Sciatic nerve (tissue), 2 donors: ENCODE data around the gene CDH26. TPM values are rescaled to one million over a fixed set of nuclear protein-coding genes. Genes with fewer than 3 reads are reported as not detected.

ENCODE experiments used
- ATAC-seq: fragments of 200-7000 bp; cut with Tn5 transposase; one replicate; pipeline ENCODE4 v1.9.1; 2020; ENCODE audit warnings: mild to moderate bottlenecking, moderate library complexity
- DNase-seq: peaks from one replicate; pipeline ENCODE4 v3.0.0-alpha.2; 2020; ENCODE audit warnings: low spot score
- intact Hi-C: fragments of 100-400 bp; cut with DNase I; formaldehyde crosslinking; loops from one replicate; pipeline ENCODE4 v1.14.2; 2022
- total RNA-seq: library from RNA; stranded (reverse); fragmentation: NEBNext Ultra II Directional; extraction: Animal tissue kit (Norgen Biotek cat#: 25700); gene quantifications from one replicate; pipeline ENCODE4 v1.2.1, GENCODE V29; 2021
- donor health status: DM: no; HTN: no; CAD: no.
- donor health status: DM: no; HTN: no; CAD: no.

CDH26 gene
- total RNA-seq, 1 donor from 2014 or later = 3.6 TPM

GRCh38 chr20:60053818-60054190 is 95.6 kb downstream of the CDH26 start:
- intact Hi-C loops = loop anchor here (10.0 kb wide), 1 partner anchor 1171 kb away; no protein-coding TSS in a partner anchor
- ATAC-seq = no peak

DNA sequence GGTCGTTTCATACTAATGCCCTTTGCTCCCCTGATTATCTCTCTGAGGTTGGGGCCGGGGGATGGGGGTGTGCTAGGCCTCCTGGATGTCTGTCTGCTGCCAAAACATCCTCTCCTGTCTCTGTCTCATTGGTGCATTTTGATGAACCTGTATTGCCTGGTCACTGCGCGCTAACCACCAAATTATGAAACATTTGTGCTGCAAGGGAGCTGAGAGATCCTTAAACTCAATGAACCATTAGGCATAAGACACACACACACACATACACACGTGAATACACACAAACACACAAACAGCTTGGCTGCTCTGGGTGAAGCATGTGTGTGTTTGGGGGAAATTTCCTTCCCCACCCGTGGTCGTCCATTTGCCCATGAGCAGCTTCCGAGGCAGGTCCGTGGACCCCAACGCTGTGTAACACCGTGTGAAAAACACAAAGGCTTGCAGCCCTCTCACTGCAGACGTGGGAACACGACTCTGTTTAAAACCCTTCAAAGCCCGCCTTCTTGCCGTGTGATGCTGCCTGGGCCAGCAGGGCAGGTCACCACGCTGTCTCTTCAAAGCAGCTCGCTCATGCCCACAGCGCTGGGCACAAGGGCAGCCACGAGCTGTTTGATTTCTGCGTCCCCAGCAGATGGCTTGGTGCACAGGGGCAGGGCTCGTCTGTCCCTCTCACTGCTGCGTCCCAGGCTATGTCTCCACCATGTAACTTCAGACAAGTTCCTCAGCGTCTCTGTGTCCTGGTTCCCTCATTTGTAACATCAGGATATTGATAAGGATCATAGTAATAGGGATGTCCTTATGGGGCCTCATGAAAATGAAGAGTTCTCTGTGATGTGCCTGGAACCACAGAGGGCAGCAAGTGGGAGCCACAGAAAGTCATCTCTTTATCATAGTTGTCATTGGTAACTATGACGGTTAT is 96.8 kb downstream of the CDH26 start:
- ATAC-seq (no peak), DNase-seq (no peak)
- intact Hi-C loops = loop anchor here (5.0 to 10.0 kb wide), 2 partner anchors 152 to 1170 kb away; no protein-coding TSS in a partner anchor

More at GRCh38 chr20:60053818-60054190, 95.6 kb downstream of the CDH26 start:
- DNase-seq = no peak

GRCh38 chr20:60055740-60056139 is 97.5 kb downstream of the CDH26 start:
- no peak for DNase-seq
- intact Hi-C loops = loop anchor here (5.0 to 10.0 kb wide), 2 partner anchors 152 to 1169 kb away; no protein-coding TSS in a partner anchor

DNA sequence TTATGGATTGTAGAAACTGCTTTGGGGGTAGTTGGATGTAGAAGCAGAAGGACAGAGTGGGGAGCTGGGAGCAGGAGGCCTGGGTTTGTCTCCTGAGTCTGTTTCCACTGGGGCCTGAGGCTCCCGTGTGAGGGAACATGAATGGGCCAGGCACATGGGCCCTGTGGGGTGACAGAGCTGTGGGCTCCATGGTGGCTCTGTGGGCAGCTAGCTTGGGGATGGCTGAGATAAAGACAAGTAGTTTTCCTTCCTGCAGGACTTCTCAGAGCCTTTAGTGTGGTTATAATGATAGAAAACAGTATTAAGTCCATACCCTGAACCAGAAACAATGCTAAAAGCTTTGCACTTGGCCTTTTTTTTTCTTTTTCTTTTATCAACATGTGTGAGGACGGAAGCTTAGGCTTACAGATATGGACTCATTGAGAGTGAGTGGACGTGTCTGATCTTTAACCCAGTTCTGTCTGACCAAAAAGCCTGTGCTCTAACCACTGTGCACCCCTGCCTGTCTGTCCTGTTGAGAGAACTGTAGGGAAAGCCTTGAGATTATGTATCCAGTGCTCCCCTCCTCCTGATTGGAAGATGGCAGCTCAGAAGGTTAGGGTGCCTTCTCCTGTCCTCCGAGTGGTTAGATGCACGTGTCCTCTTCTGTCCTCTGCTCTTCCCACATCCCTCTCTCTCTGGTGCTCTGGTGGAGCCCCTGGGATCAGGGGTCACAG is 98.3 kb downstream of the CDH26 start:
- ATAC-seq (no peak), DNase-seq (no peak)
- intact Hi-C loops = loop anchor here (5.0 to 10.0 kb wide), 2 partner anchors 151 to 1168 kb away; no protein-coding TSS in a partner anchor

More at GRCh38 chr20:60055740-60056139, 97.5 kb downstream of the CDH26 start:
- ATAC-seq = peak; percentile 38

DNA sequence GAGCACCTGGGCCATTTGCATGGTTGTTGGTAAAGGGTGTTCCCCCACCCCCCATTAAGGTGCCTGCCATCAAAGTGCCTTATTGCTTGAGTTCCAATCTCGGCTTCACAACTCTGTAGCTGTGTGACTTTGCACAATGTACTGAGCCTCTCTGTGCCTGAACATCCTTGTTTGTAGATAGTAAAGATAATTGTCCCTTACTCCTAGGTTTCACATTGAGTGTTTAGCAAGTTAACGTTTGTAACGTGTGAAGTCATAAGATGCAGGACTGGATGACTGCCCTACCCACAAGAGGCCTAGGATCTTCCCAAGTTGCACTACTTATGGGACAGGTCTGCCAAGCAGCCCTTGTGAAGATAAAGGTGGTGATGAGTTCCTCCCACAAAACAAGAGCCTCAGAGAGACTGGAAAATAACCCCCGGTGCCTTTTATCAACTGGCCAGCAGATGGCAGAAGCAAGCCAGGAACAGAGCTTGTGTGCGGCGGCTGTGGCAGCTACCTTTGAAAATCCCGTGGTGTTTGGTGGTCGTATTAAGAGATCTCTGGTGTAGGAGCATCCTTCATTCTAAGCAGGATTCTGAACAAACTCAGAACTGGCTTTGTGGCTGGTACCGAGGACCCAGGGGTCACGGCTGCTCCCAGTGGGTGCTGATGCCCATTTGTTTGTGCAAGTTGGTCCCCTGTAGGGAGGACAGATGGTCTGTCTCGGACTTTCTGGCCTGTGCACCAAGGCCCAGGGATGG is 99.1 kb downstream of the CDH26 start:
- DNase-seq (peak; percentile 81), ATAC-seq (peak; percentile 69)
- intact Hi-C loops = loop anchor here (5.0 to 10.0 kb wide), 2 partner anchors 150 to 1168 kb away; no protein-coding TSS in a partner anchor

GRCh38 chr20:60057866-60058807 is 99.9 kb downstream of the CDH26 start:
- intact Hi-C loops = loop anchor here (5.0 to 10.0 kb wide), 2 partner anchors 149 to 1167 kb away; no protein-coding TSS in a partner anchor

GRCh38 chr20:60058879-60059278 is 100.7 kb downstream of the CDH26 start:
- DNase-seq (no peak), ATAC-seq (no peak)
- intact Hi-C loops = loop anchor here (5.0 to 10.0 kb wide), 2 partner anchors 148 to 1166 kb away; no protein-coding TSS in a partner anchor

More at GRCh38 chr20:60057866-60058807, 99.9 kb downstream of the CDH26 start:
- DNase-seq (no peak), ATAC-seq (peak; percentile 48)

- no peak for DNase-seq
- ATAC-seq = no peak
- intact Hi-C loops = no loop called here
Measured at GRCh38 chr20:60060006-60060557, 101.9 kb downstream of the CDH26 start.

DNA sequence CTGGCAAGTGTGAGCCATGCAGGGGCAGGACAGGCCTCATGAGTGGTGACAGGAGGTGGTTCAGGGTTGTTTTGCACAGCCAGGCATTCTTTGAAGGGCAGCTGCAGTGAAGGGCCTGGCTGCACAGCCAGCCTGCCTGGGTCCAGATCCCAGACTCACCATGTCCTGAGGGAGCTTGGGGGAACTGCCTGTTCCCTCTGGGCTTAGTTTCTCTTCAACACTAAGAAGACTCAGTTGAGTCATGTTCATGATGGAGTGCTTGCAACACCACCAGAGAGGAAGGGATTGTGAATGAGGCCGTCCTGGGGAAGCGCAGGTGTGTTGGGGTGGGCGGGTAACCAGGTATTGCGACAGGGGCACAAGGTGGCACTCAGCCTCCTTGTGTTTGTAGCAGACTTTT is 102.4 kb downstream of the CDH26 start:
- intact Hi-C loops = no loop called here
- ATAC-seq (no peak), DNase-seq (no peak)

DNA sequence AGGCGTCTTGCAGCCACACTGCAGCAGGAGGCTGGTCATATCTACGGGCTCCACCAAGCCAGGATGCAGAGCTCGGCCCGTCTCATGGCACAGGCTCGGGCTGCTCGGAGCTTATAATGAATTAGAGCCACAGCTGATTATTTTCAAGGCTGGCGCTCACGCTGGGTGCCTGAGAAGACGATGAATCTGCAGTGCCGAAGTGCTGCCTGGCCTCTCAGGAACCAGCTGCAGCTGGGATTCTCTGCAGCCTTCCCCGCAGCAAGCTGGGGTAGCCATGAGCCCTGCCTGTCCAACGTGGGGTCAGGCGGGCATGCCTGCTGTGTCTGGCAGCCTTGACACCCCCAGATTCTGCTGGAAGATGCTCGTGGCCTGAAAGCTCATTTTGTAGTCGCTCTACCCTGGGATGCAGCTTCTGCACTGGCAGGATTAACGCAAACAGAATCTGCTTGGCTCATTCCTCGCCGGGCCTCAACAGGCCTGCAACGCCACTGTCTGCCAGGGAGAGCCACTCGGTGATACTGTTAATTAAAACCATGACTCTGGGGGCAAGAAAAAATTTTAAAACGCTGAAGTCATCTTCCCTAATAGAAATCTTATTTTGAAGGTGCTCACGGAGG is 104.3 kb downstream of the CDH26 start:
- intact Hi-C loops = no loop called here
- DNase-seq (no peak), ATAC-seq (peak; percentile 54)

DNA sequence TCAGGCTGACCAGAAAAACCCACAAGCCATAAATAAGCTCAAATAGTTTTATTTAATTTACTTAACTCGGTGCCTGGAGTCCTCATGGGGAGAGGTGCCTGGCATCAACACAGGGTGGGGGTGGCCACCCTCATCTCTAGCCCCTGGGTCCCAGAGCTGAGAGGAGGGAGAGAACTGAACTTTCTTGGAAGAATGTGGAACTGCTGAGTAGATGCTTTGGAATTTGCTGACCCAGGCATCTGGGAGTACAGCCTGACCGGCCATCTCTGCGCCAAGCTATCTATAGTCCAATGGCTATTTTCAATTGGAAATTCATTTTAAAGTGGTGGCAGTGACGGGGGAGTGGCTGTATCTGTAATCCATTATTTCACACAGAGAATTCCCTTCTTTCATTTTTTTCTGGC is 104.8 kb downstream of the CDH26 start:
- intact Hi-C loops = no loop called here

GRCh38 chr20:60063739-60064380 is 105.6 kb downstream of the CDH26 start:
- intact Hi-C loops = no loop called here
- DNase-seq (no peak), ATAC-seq (no peak)

More for the DNA sequence above, 104.8 kb downstream of the CDH26 start:
- ATAC-seq = peak; percentile 70
- DNase-seq = no peak

Other genes starting within 250 kb of the CDH26 start
- 6.7 TPM for gene SYCP2, start 24.8 kb upstream of the CDH26 start, total RNA-seq
- gene PPP1R3D, start 18.1 kb upstream of the CDH26 start, total RNA-seq = 8.2 TPM
- gene FAM217B, start 18.0 kb upstream of the CDH26 start, total RNA-seq = 22.4 TPM